Left kidney (tissue), 2 donors: ENCODE data around the gene FAXC. TPM values are rescaled to one million over a fixed set of nuclear protein-coding genes. Genes with fewer than 3 reads are reported as not detected.
"Not testable (repeated sequence)": the region's sequence is repeated elsewhere in the genome, so short reads cannot be mapped to it uniquely, and the experiment has no call there.

Source experiments
- DNase-seq: peaks from one replicate; pipeline ENCODE4 v3.0.0-alpha.2; 2013
- polyA plus RNA-seq: library from polyadenylated mRNA; unstranded; fragments of 120-200 nt; gene quantifications from one replicate; pipeline ENCODE4 v1.2.1, GENCODE V29; 2013; ENCODE audit not compliant: insufficient read length

Gene FAXC
- polyA plus RNA-seq, 1 donor: 5.8 TPM

DNA sequence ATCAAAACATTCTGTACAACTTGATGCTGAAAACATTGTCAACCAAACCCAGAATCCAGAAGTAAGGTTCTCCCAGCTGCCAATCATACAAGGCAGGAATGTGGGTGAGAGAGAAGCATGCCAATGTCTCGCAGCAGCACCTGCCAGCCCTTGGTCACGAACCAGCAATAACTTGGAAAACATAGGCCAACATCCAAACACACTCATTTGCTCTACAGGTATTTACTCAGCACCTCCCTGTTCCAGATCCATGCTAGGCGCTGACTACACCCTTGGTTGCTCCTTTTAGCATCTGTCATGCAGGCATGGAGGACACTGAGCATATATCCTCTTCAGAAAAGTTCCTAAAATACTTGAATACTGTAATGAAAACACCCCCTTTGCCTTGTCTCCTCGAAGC lies 63.6 kb downstream of the FAXC start:
- DNase-seq: no peak

DNA sequence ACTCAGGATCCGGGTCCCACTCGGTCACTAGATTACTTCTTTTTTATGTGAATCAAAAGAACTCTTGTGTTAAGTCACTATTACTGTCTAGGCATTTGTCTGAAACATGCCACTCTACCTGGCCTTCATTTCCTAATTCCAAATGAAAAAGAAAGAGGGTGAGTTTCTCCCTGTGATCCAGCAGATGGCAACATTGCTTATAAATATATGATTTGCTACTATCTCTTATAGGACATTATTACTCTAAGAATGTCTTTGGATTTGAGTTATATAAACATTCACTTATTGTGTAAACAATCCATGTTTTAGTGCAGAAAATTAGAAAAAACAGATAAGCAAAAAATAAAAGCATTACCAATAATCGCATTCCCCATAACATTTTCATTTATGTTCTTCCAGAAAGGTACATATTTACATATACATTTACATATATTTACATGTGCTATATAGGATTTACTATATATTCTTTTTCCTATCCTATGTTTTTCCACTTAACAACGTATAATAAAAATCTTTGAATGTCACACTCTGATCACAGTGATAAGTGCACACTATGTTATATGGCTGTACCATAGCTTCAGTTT lies 66.9 kb downstream of the FAXC start:
- DNase-seq: no peak

DNA sequence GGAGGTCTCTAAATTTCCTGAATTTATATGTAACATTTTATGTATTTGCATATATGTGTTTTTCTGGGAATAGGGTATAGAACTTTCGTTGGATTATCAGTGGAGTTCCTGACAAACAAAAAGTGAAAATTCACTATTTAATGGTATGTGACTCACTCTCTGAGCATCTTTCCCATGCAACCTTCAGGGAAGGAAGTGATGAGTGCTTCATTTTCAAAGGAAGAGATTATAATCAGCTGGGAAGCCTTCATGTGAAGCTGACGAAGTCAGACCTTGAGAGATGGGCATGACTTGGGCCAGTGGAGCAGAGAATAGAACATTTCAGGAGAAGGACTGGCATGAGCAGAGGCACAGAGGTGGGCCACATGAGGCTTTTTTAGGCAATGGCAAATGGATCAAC lies 72.7 kb downstream of the FAXC start:
- no peak for DNase-seq

DNA sequence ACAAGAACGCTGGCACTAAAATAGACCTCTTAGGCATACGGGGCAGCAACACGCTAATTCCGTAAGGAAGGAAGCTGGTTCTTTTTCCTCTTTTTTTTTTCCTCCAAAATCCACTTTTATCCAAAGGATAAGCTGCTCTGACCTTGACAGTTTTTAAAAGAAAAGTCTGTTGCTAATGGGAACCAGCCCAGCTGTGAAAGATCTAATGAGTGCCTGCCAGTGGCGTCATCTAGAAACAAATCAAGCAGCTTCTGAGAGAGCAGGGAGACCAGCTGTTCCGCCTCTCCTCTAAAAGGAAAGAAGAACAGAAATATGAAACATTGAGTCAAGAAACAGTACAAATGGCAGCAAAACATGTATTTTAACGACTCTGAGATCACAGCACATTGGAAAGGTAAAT lies 78.6 kb downstream of the FAXC start:
- peak; percentile 55 for DNase-seq

DNA sequence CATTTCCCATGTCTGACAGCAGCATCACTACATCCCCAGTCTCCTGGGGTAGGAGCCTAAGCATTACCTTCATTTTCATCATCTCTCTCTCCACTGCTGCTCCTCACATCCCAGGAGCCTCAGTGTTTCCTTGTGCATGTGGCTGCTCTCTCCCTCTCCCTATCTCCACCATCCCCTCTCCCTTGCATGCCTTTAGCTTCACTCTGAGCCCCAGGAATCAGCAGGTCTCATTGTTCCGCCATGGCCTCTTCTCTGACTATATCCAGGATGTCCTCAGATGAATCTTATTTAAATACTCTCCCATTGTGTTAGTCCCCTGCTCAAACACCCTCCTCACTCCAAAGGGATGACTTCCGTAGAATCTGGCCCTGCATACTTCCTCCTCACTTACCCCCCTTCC lies 79.4 kb downstream of the FAXC start:
- no peak for DNase-seq

DNA sequence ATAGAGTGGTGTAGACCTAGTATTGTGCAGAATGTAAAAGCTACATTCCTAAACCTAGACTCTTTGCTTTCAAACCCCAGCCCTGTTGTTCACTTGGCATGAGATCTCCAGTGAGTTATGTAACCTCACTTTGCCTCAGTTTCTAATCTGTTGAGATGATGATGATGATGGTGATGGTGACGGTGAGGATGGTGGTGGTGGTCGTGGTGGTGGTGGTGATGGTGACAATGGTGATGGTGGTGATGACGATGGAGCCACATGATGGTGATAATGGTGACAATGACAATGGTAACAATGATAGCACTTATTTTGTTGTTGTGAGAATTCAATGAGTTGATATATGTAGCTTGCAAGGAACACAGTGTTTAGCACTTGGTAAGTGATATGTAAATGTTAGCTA lies 80.3 kb downstream of the FAXC start:
- DNase-seq: no peak

DNA sequence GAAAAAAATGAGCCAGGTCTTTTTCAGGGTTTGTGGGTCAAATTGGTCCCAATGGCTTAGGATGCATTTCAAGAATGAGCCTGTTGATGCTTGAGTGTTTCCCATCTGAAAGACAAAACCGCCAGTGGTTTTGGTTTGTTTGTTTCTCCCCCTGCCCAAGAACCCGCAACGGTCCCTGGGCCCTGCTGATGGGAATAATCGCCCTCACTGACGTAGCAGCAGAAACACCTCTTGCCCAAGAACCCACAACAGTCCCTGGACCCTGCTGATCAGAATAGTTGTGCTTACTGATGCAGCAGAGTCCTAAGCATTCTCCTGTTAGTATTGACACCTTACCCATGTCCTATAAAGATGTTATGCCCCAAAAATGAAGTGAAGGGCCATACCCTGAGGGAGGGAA lies 82.5 kb downstream of the FAXC start:
- not testable (repeated sequence) for DNase-seq

DNA sequence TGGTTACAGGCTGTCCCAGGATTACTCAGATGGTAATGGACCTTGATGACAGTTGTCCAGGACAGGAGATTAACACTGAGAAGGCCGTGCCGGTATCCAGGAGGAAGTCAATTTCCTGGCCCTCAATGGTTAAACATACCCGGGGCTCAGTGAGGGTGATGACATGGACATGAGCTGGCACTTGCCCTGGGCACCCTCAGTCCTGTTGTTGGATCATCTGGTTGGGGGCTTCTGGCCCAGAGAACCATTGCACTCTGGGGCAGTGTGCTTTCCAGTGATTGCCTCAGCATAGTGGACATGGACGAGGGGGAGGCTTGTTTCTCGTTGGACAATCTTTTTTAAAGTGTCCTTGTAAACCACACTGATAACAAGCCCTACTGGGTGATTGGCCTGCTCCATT lies 84.0 kb downstream of the FAXC start:
- DNase-seq: not testable (repeated sequence)

DNA sequence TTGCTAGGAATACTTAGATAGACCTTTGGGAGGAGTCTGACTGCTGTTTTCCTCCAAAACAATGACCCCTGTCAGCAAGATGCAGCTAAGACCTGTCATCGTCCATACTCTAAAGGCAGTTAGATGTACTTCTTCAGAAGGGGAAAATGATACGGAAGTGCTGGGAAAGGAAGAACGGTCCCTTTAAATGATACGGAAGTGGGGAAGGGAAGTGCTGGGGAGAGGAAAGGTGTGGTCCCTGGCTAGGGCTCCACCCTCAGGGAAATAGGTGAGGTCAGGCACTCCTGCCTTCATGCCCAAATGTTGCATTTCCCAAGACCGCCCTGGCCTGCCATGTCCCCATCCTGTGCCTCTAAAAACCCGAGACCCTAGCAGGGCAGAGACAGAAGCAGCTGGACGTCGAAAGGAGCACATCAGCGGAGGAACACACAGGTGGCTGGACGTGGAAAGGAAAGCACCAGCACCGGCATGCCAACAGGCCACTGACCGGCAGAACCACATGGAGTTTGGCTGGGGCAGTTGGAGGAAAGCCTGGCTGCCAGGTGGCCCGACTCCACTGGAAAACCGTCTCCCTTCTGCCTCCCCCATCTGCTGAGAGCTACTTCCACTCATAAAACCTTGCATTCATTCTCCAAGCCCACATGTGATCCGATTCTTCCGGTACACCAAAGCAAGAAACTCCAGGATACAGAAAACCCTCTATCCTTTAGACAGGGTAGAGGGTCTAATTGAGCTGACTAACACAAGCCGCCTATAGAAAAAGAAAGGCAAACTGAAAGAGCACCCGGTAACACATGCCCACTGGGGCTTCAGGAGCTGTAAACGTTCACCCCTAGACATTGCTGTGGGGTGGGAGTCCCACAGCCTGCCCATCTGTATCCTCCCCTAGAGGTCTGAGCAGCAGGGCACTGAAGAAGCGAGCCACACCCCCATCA lies 94.6 kb downstream of the FAXC start:
- no peak for DNase-seq

DNA sequence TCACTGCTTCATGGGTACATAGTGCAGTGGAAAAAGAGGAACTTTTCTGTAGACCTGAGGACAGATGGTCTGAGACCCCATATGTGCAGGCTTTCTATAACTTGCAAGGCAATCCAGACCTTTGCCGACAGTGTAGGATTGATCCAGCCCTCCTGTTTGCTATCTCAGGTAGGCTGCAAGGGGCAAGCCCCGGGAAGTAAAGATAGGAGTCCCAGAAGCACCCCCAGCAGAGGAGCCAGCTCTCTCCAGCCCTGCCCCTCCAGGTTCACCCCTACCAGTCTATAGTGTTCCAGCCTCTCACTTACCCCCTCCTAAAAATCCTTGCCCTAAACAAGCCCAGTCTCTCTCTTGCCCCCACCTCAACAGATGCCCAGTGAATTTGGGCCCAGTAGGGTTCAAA lies 96.2 kb downstream of the FAXC start:
- no peak for DNase-seq

DNA sequence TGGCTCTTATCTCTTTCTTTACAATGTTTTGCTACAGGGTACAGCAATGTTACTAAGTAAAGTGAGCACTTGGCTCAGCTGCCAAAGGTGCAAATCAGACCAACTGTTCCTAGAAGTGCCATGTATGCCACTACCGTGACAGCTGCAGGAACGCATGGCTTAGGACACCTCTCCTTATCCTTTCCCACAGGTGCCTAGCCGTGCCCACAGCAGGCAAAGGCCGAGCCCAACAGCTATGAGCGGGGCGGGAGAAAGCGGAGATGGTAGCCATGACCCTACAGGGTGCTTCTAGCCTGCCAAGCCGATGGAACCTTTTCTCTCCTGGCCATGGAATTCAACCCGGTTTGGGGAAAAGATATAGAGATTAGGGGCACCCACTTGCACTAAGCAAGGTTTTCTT lies 97.1 kb downstream of the FAXC start:
- DNase-seq: no peak

DNA sequence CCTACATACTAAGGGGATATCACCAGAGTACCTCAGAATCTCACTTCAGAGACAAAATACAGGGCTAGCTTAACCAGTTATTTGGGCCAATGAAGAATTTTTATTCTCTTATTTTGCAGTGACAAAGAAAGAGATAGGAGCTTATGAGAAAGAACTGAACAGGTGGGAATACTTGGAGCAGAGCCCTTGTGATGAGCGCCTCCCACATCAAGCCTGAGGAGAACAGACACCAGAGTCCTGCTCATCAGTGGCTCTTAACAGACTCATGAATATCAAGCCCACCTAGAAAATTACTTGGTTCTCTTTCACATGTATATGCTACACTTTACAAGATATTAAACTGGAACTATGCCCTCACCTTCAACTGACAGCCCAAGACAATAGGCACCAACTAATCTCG lies 99.0 kb downstream of the FAXC start:
- no peak for DNase-seq

DNA sequence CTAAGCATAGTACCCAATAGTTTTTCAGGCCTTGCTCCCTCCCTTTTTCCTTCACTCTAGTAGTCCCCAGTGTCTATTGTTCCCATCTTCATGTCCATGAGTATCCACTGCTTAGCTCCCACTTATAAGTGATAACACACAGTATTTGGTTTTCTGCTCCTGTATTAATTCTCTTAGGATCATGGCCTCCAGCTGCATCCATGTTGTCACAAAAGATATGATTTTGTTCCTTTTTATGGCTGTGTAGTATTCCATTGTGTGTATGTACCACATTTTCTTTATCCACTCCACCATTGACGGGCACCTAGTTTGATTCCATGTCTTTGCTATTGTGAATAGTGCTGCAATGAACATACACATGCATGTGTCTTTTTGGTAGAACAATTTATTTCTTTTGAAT lies 102.9 kb downstream of the FAXC start:
- DNase-seq: no peak

DNA sequence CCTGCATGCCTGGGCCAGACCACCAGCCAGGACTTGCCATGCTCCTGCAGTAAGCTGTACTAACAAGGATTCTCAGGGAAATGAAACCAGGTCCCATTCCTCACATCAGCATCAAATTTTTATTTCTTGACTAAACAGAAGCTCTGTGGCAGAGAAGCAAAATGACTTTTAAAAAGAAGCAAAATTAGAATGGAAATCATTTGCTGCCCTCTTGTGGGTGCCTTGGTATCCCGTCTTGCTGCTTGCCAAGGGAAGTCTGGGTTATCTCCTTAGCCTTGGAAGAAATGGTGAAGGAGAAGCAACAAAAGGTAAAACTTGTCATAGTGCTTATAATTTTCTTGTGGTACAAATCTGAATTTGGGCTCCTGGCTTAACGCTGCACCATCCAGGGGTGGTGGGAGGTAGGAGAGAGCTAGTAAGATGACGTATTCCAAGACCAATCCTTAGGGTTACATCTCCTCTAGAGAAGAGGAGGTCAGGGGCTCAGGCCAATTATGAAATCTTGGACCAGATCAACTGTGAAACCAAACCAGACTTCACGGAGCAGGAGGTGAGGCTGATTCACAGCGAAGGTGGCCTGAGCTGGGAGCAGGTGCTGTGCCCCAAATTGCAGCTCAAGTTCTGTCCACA lies 107.5 kb downstream of the FAXC start:
- DNase-seq: peak; percentile 28

DNA sequence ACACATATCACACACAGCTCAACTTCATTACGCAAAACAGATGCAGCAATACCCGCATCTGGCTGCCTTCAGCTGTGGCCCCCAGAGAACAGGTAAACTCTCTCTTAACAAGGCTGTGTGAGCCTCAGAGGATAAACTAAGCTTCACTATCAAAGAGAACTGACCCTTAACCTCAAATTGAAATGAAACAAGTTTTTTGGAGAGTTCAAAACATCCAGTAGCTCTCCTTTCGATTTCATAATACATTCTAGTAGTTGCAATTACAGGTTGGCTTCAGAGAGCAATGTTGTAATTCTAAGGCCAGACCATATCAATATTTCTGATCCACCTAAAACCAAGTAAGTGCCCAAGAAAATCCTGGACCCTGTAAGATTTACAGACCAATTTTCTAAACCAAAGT lies 113.5 kb downstream of the FAXC start:
- no peak for DNase-seq

DNA sequence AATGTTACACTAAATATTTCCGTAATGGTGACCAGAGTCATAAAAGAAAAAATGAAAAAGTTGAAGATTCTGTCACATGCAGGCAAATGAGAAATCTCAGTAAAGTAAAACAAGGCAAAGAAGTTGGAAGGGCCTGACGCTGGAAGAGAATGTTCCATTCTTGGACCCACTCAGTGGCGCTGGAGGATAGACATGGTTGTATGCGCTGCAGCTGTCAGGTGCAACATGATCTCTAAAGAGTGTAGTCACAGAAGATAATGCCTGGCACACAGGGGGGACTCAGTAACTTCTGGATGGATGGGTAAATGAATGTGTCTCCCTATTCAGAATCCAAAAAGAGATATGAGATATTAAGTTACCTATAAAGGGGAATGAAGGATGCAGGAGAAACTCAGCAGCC lies 116.3 kb downstream of the FAXC start:
- DNase-seq: no peak

DNA sequence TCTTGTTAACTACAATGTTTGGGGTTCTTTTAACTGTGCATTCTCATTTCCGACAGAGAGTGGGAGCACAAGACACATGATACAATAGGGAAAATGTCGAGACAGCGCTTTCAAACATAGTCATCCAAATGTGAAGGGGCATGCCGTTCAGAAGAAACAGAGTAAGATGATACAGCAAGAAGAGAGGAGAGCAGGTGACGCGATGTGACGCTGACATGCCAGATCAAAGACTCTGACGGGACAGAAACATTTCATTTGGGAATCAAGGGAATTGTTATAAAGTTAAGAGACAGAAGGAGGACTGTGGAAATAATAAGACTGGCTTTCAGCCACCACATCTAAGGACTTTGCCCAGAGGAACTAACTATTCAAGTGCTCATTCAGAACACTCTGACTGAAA lies 117.4 kb downstream of the FAXC start:
- no peak for DNase-seq

DNA sequence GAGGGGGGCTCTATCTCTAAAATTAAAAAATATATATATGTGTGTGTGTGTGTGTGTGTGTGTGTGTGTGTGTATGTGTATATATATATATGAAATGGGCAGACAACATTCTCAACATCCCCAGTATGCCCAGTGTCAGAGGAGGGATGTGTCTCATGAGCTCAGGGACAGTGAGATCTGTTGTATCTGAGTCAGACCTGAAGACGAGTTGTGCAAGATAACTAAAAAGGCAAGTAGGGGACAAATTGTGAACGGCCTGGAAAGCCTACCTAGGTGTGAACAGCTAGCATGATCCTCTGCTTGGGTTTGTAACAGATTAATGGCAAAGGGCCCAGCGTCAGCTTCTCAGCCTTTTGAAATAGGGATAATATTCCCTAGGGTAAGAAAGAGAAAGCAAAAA lies 124.3 kb downstream of the FAXC start:
- no peak for DNase-seq

Other genes with a start within 250 kb of the FAXC start
- gene COQ3, start 44.5 kb upstream of the FAXC start, polyA plus RNA-seq: 14.5 TPM
- 460 TPM for gene PNISR, start 75.6 kb upstream of the FAXC start, polyA plus RNA-seq
- 19.3 TPM for gene USP45, start 165.7 kb upstream of the FAXC start, polyA plus RNA-seq
- 103 TPM for gene CCNC, start 219.0 kb upstream of the FAXC start, polyA plus RNA-seq